ENCODE measurements around the gene GLI2. TPM values are rescaled to one million over a fixed set of nuclear protein-coding genes. Genes with fewer than 3 reads are reported as not detected.

GLI2 gene
- polyA plus RNA-seq, 3 donors = not detected

DNA sequence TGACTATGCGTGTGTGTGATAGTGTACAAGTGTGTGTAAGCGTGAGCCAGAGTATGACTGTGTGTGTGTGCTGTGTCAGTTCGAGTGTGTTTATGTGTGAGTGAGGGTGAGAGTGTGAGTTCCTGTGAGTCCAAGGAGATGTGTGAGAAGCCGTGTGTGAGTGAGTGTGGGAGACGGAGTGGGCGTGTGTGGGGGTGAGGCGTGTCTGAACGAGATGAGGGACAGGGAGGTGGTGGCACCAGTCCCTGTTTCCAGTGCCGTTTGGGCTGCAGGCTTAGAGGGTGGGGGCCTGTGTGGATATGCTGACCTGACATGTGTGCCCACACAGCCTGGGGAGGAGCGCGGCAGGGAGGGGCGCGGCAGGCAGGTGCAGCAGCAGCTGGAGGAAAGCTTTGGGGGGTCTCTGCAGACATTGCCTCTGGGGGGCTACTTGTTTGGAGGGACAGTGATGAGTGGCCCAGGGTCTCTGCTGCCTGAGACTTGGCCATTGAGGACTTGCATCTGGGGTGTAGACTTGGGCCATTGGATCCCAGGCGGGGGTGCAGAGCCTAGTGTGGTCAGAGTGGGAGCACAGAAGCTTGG lies 41.6 kb downstream of the GLI2 start:
- H3K4me3 Mint-ChIP-seq = no peak overlapping the region
- Histone ChIP-seq H3K4me2 (replicated peaks; ENCODE audit: extremely low read depth, low read length, poor library complexity, severe bottlenecking) (no peak overlapping the region), H3K27me3 (ENCODE audit: control insufficient read depth in 2 of 2, insufficient read depth in 2 of 2, low read length in 2 of 2) (no peaks in the 10 kb centered on the region), H3K79me2 (ENCODE audit: insufficient read depth, low read length) (no peaks in the 10 kb centered on the region), H4K20me1 (ENCODE audit: insufficient read depth, low read length) (no peaks in the 10 kb centered on the region), H3K27ac (ENCODE audit: low read depth in 1 of 2, low read length in 2 of 2) (no peak overlapping the region), H3K36me3 (replicated peaks in 1 of 2; ENCODE audit: control insufficient read depth in 1 of 2, insufficient read depth in 2 of 2, low read length in 2 of 2) (no peaks in the 10 kb centered on the region), H3K4me3 (replicated peaks in 1 of 3; ENCODE audit: low read depth in 2 of 3, low read length in 3 of 3) (no peak overlapping the region), H3K9me3 (replicated peaks in 1 of 2; ENCODE audit: control insufficient read depth in 1 of 2, insufficient read depth in 1 of 2, low read length in 2 of 2) (no peaks in the 10 kb centered on the region), H3K9ac (ENCODE audit: insufficient read depth, low read length, poor library complexity, severe bottlenecking) (no peak overlapping the region), H3K4me1 (ENCODE audit: control insufficient read depth in 1 of 2, insufficient read depth in 2 of 2, low read length in 2 of 2) (no peaks in the 10 kb centered on the region), H2AFZ (ENCODE audit: insufficient read depth, low read depth, low read length, poor library complexity, severe bottlenecking) (no peak overlapping the region)
- no peaks in the 10 kb centered on the region for H3K4me1 Mint-ChIP-seq
- H3K9me3 Mint-ChIP-seq = no peaks in the 10 kb centered on the region
- DNase-seq = no peak
- no peak for TF ChIP-seq CTCF (IDR thresholded peaks at IDR 0.05)
- WGBS (ENCODE audit: insufficient coverage) = 95% methylated on average over 13 of the region's 14 CpGs
- intact Hi-C loops (cut with micrococcal nuclease) = no loop called here
- H3K27me3 Mint-ChIP-seq (ENCODE audit: low read depth in 3 of 3) = peaks cover 0 to 5% (median 2%) of the 10 kb centered on the region in 3 donors
- H3K36me3 Mint-ChIP-seq = no peaks in the 10 kb centered on the region
- H3K27ac Mint-ChIP-seq = no peak overlapping the region

GRCh38 chr2:120777787-120778186 lies 42.1 kb downstream of the GLI2 start:
- 89% methylated on average over 3 of the region's 5 CpGs for WGBS (ENCODE audit: insufficient coverage)

More at GRCh38 chr2:120777787-120778186, 42.1 kb downstream of the GLI2 start:
- H3K27ac Mint-ChIP-seq = no peak overlapping the region
- no peak overlapping the region for H2AFZ ChIP-seq (ENCODE audit: insufficient read depth, low read depth, low read length, poor library complexity, severe bottlenecking)
- TF ChIP-seq CTCF (IDR thresholded peaks at IDR 0.05) = no peak
- intact Hi-C loops (cut with micrococcal nuclease) = no loop called here
- no peaks in the 10 kb centered on the region for H3K36me3 Mint-ChIP-seq
- H3K9ac ChIP-seq (ENCODE audit: insufficient read depth, low read length, poor library complexity, severe bottlenecking) = no peak overlapping the region
- no peaks in the 10 kb centered on the region for H3K79me2 ChIP-seq (ENCODE audit: insufficient read depth, low read length)
- peaks cover 0 to 5% (median 2%) of the 10 kb centered on the region in 3 donors for H3K27me3 Mint-ChIP-seq (ENCODE audit: low read depth in 3 of 3)
- H3K4me3 ChIP-seq (replicated peaks in 1 of 3; ENCODE audit: low read depth in 2 of 3, low read length in 3 of 3) = no peak overlapping the region
- no peak overlapping the region for H3K4me2 ChIP-seq (replicated peaks; ENCODE audit: extremely low read depth, low read length, poor library complexity, severe bottlenecking)
- no peak for DNase-seq
- no peaks in the 10 kb centered on the region for H4K20me1 ChIP-seq (ENCODE audit: insufficient read depth, low read length)
- H3K4me1 Mint-ChIP-seq = no peaks in the 10 kb centered on the region
- H3K36me3 ChIP-seq (replicated peaks in 1 of 2; ENCODE audit: control insufficient read depth in 1 of 2, insufficient read depth in 2 of 2, low read length in 2 of 2) = no peaks in the 10 kb centered on the region
- H3K9me3 ChIP-seq (replicated peaks in 1 of 2; ENCODE audit: control insufficient read depth in 1 of 2, insufficient read depth in 1 of 2, low read length in 2 of 2) = no peaks in the 10 kb centered on the region
- no peak overlapping the region for H3K4me3 Mint-ChIP-seq
- H3K27me3 ChIP-seq (ENCODE audit: control insufficient read depth in 2 of 2, insufficient read depth in 2 of 2, low read length in 2 of 2) = no peaks in the 10 kb centered on the region
- no peaks in the 10 kb centered on the region for H3K4me1 ChIP-seq (ENCODE audit: control insufficient read depth in 1 of 2, insufficient read depth in 2 of 2, low read length in 2 of 2)
- H3K9me3 Mint-ChIP-seq = no peaks in the 10 kb centered on the region
- H3K27ac ChIP-seq (ENCODE audit: low read depth in 1 of 2, low read length in 2 of 2) = no peak overlapping the region

Data from CD14-positive monocyte (primary cell).